Measurements from ENCODE around the gene TOP2A.

DNA sequence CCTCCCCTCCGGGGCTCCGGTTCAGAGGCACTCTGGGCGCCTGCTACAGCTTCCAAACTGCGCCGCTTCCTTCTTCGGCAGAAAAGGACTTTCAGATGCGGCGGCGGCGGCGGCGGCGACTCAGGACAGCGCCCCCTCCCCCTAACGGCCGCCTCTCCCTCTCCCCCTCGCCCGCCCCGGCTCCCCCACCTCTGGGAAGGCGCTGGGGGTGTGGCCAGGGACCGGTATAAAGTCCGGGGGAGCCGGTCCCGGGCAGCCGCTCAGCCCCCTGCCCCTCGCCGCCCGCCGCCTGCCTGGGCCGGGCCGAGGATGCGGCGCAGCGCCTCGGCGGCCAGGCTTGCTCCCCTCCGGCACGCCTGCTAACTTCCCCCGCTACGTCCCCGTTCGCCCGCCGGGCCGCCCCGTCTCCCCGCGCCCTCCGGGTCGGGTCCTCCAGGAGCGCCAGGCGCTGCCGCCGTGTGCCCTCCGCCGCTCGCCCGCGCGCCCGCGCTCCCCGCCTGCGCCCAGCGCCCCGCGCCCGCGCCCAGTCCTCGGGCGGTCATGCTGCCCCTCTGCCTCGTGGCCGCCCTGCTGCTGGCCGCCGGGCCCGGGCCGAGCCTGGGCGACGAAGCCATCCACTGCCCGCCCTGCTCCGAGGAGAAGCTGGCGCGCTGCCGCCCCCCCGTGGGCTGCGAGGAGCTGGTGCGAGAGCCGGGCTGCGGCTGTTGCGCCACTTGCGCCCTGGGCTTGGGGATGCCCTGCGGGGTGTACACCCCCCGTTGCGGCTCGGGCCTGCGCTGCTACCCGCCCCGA lies 25.7 kb upstream of the TOP2A start, which contains the start of gene IGFBP4:
- TF ChIP-seq, protein P1, sequence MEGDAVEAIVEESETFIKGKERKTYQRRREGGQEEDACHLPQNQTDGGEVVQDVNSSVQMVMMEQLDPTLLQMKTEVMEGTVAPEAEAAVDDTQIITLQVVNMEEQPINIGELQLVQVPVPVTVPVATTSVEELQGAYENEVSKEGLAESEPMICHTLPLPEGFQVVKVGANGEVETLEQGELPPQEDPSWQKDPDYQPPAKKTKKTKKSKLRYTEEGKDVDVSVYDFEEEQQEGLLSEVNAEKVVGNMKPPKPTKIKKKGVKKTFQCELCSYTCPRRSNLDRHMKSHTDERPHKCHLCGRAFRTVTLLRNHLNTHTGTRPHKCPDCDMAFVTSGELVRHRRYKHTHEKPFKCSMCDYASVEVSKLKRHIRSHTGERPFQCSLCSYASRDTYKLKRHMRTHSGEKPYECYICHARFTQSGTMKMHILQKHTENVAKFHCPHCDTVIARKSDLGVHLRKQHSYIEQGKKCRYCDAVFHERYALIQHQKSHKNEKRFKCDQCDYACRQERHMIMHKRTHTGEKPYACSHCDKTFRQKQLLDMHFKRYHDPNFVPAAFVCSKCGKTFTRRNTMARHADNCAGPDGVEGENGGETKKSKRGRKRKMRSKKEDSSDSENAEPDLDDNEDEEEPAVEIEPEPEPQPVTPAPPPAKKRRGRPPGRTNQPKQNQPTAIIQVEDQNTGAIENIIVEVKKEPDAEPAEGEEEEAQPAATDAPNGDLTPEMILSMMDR (IDR thresholded peaks at IDR 0.05) = peak; percentile 50
- peak; percentile 38; the same call in 1 of the 2 replicates for TF ChIP-seq POLR2AphosphoS5 (IDR thresholded peaks at IDR 0.05; ENCODE audit: low read depth, low read length)
- TF ChIP-seq, protein P2, sequence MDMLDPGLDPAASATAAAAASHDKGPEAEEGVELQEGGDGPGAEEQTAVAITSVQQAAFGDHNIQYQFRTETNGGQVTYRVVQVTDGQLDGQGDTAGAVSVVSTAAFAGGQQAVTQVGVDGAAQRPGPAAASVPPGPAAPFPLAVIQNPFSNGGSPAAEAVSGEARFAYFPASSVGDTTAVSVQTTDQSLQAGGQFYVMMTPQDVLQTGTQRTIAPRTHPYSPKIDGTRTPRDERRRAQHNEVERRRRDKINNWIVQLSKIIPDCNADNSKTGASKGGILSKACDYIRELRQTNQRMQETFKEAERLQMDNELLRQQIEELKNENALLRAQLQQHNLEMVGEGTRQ (IDR thresholded peaks at IDR 0.05; ENCODE audit: borderline replicate concordance, low read depth, low read length) = no peak
- TF ChIP-seq NRF1 (IDR thresholded peaks at IDR 0.05; ENCODE audit: low read depth, low read length) = no peak
- TF ChIP-seq GABPA (IDR thresholded peaks at IDR 0.05; ENCODE audit: low read depth) = no peak
- TF ChIP-seq SIN3A (IDR thresholded peaks at IDR 0.05; ENCODE audit: borderline replicate concordance, low read depth, low read length) = no peak
- no peak for TF ChIP-seq GATA2 (CRISPR knock-in tag; IDR thresholded peaks at IDR 0.05)
- no peak for TF ChIP-seq YY1 (IDR thresholded peaks at IDR 0.05; ENCODE audit: low read depth)
